HCT116 (cell line): Measurements from ENCODE around the gene CAMK2G. TPM values are rescaled to one million over a fixed set of nuclear protein-coding genes. Genes with fewer than 3 reads are reported as not detected.
A peak's percentile ranks its signal among the peaks of the same experiment; 100 is the strongest.

Source experiments
- ATAC-seq: fragments of 200-7000 bp; cut with Tn5 transposase; 2 replicates; pipeline ENCODE4 v1.9.1; 2020; ENCODE audit warnings: mild to moderate bottlenecking, moderate library complexity
- BruUV-seq: library from RNA; stranded (reverse); fragments of 400-500 nt; replicated peaks from 2 replicates; lab custom pipeline; 2021; lab: Mats Ljungman, UMichigan
- CTCF ChIA-PET: fragments of 300-600 bp; sonication (Branson Sonifier 250); formaldehyde crosslinking; loops from one replicate; lab custom pipeline; 2021; ENCODE audit warnings: antibody characterized with exemption; lab: Charles Lee
- POLR2A ChIA-PET: fragments of 300-600, 350-600 bp; sonication (Branson Sonifier 250); formaldehyde crosslinking; loops from one replicate; lab custom pipeline; 2021; ENCODE audit warnings: antibody characterized with exemption; lab: Charles Lee
- RAD21 ChIA-PET, 2 experiments: fragments of 300-600 bp; sonication (Branson Sonifier 250); formaldehyde crosslinking; loops; one replicate each; lab custom pipeline; 2023; ENCODE audit warnings: low total read pairs in 2 of 2; ENCODE audit not compliant: uncharacterized antibody in 2 of 2, unreplicated experiment in 2 of 2, low non-redundant PET in 1 of 2; lab: Charles Lee
- DNase-seq: peaks from one replicate; pipeline ENCODE4 v3.0.0-alpha.2; 2010; ENCODE audit warnings: low read depth, low spot score
- H2AFZ ChIP-seq: fragments of 200-600 bp; shearing (Covaris generic), sonication (generic); 2 replicates; pipeline ENCODE4 v1.6.1; 2017; ENCODE audit warnings: low read depth, mixed run types, mixed read lengths, antibody characterized with exemption, low read length; ENCODE audit not compliant: poor library complexity, severe bottlenecking
- H3K27ac ChIP-seq: 2 replicates; pipeline ENCODE4 v1.5.1; 2012; ENCODE audit warnings: low read depth, low read length
- H3K27me3 ChIP-seq: fragments of 200-600 bp; sonication (generic); 2 replicates; pipeline ENCODE4 v1.6.1; 2016; ENCODE audit warnings: mixed run types, low read length, mixed read lengths; ENCODE audit not compliant: insufficient read depth
- H3K36me3 ChIP-seq, 2 experiments: fragments of 200-500 bp in 1 of 2; fragments of 200-600 bp in 1 of 2; sonication (Bioruptor generic) in 1 of 2; sonication (generic) in 1 of 2; 2 replicates each; pipeline versions ENCODE4 v1.5.1 to v1.6.1; 2014 to 2016; ENCODE audit warnings: low read length in 2 of 2, inconsistent platforms in 1 of 2, mixed read lengths in 1 of 2, mixed run types in 1 of 2; ENCODE audit not compliant: insufficient read depth in 2 of 2, control insufficient read depth in 1 of 2
- H3K4me1 ChIP-seq, 2 experiments: fragments of 200-600 bp in 1 of 2; sonication (generic) in 1 of 2; 2 replicates each; pipeline versions ENCODE4 v1.5.1 to v1.6.1; 2012 to 2017; ENCODE audit warnings: low read length in 2 of 2, inconsistent platforms in 1 of 2, mild to moderate bottlenecking in 1 of 2, mixed read lengths in 1 of 2, mixed run types in 1 of 2, moderate library complexity in 1 of 2; ENCODE audit not compliant: insufficient read depth in 2 of 2, control insufficient read depth in 1 of 2
- H3K4me2 ChIP-seq: fragments of 200-600 bp; sonication (generic); 2 replicates; pipeline ENCODE4 v1.6.1; 2017; ENCODE audit warnings: mixed run types, low read length, mixed read lengths
- H3K4me3 ChIP-seq, 2 experiments: fragments of 200-600 bp in 1 of 2; sonication (generic) in 1 of 2; replicated peaks in 1 of 2; 2 replicates each; pipeline ENCODE4 v1.5.1; 2011 to 2016; ENCODE audit warnings: low read length in 2 of 2, control low read depth in 1 of 2, low read depth in 1 of 2, mild to moderate bottlenecking in 1 of 2, mixed read lengths in 1 of 2, mixed run types in 1 of 2
- H3K79me2 ChIP-seq: fragments of 200-600 bp; sonication (generic); 2 replicates; pipeline ENCODE4 v1.6.1; 2017; ENCODE audit warnings: mild to moderate bottlenecking, mixed run types, low read length, moderate library complexity, mixed read lengths; ENCODE audit not compliant: insufficient read depth
- H3K9ac ChIP-seq: fragments of 200-600 bp; sonication (generic); 2 replicates; pipeline ENCODE4 v1.6.1; 2016; ENCODE audit warnings: low read length, mixed read lengths
- H3K9me2 ChIP-seq: fragments of 200-600 bp; sonication (generic), shearing (Covaris generic); 2 replicates; pipeline ENCODE4 v1.6.1; 2017; ENCODE audit warnings: mixed run types, mild to moderate bottlenecking, moderate library complexity; ENCODE audit not compliant: insufficient read depth
- H3K9me3 ChIP-seq, 2 experiments: fragments of 200-500 bp in 1 of 2; fragments of 200-600 bp in 1 of 2; sonication (Bioruptor generic) in 1 of 2; sonication (generic) in 1 of 2; 2 replicates each; pipeline ENCODE4 v1.6.1; 2014 to 2017; ENCODE audit warnings: low read length in 2 of 2, mixed read lengths in 2 of 2, inconsistent platforms in 1 of 2, low read depth in 1 of 2, mild to moderate bottlenecking in 1 of 2, mixed run types in 1 of 2, moderate library complexity in 1 of 2; ENCODE audit not compliant: control insufficient read depth in 1 of 2, insufficient read depth in 1 of 2
- H4K20me1 ChIP-seq: fragments of 200-600 bp; sonication (generic), shearing (Covaris generic); 2 replicates; pipeline ENCODE4 v1.6.1; 2017; ENCODE audit warnings: mixed run types, mild to moderate bottlenecking, moderate library complexity; ENCODE audit not compliant: insufficient read depth
- CBX3 ChIP-seq: IDR thresholded peaks from 2 replicates; pipeline ENCODE4 v1.6.1; 2012; ENCODE audit warnings: low read depth
- CEBPB ChIP-seq: IDR thresholded peaks from 2 replicates; pipeline ENCODE4 v1.6.1; 2012; ENCODE audit warnings: low read depth
- EGR1 ChIP-seq: IDR thresholded peaks from 2 replicates; pipeline ENCODE4 v1.6.1; 2012; ENCODE audit warnings: low read depth
- EZH2 ChIP-seq: fragments of 200-600 bp; sonication (generic); IDR thresholded peaks from 2 replicates; pipeline ENCODE4 v1.6.1; 2017; ENCODE audit warnings: antibody characterized with exemption, mixed run types
- EZH2phosphoT487 ChIP-seq: fragments of 200-600 bp; IDR thresholded peaks from 2 replicates; pipeline ENCODE4 v1.6.1; 2018; ENCODE audit warnings: antibody characterized with exemption, borderline replicate concordance
- FOSL1 ChIP-seq: IDR thresholded peaks from 2 replicates; pipeline ENCODE4 v1.6.1; 2012; ENCODE audit warnings: low read depth
- JUND ChIP-seq: IDR thresholded peaks from 2 replicates; pipeline ENCODE4 v1.6.1; 2012
- POLR2A ChIP-seq: IDR thresholded peaks from 2 replicates; pipeline ENCODE4 v1.7.0; 2011; ENCODE audit warnings: borderline replicate concordance; ENCODE audit not compliant: insufficient read depth, insufficient read length; ENCODE audit errors: extremely low read depth
- RAD21 ChIP-seq: IDR thresholded peaks from 2 replicates; pipeline ENCODE4 v1.6.1; 2012; ENCODE audit warnings: low read depth, mild to moderate bottlenecking
- SRF ChIP-seq: IDR thresholded peaks from 2 replicates; pipeline ENCODE4 v1.6.1; 2012; ENCODE audit warnings: low read depth
- YY1 ChIP-seq: IDR thresholded peaks from 2 replicates; pipeline ENCODE4 v1.6.1; 2011; ENCODE audit warnings: low read length, low read depth, moderate library complexity, mild to moderate bottlenecking; ENCODE audit not compliant: insufficient replicate concordance; ENCODE audit errors: extremely low read depth
- ZFX ChIP-seq: fragments of 450-650 bp; IDR thresholded peaks from 2 replicates; pipeline ENCODE4 v1.6.1; 2017
- ZNF274 ChIP-seq: fragments of 200-500 bp; sonication (Bioruptor generic); IDR thresholded peaks from 2 replicates; pipeline ENCODE4 v1.6.1; 2014; ENCODE audit warnings: mild to moderate bottlenecking, low read depth, low read length, inconsistent platforms
- intact Hi-C: fragments of 100-400 bp; cut with micrococcal nuclease; formaldehyde crosslinking; loops from 2 replicates; pipeline ENCODE4 v1.10.0; 2022
- total RNA-seq: library from RNA; stranded (reverse); gene quantifications from one replicate; pipeline ENCODE4 v1.2.1, GENCODE V29; 2021; ENCODE audit not compliant: unreplicated experiment
- TF ChIP-seq, protein P1 (sequence below): IDR thresholded peaks from 2 replicates; pipeline ENCODE4 v1.6.1; 2012
- TF ChIP-seq, protein P2 (sequence below): IDR thresholded peaks from 2 replicates; pipeline ENCODE4 v1.6.1; 2012; ENCODE audit warnings: low read depth
- TF ChIP-seq, protein P3 (sequence below): IDR thresholded peaks from 2 replicates; pipeline ENCODE4 v1.6.1; 2012

Gene CAMK2G
- total RNA-seq, 1 experiment from 2014 or later = 28.3 TPM

DNA sequence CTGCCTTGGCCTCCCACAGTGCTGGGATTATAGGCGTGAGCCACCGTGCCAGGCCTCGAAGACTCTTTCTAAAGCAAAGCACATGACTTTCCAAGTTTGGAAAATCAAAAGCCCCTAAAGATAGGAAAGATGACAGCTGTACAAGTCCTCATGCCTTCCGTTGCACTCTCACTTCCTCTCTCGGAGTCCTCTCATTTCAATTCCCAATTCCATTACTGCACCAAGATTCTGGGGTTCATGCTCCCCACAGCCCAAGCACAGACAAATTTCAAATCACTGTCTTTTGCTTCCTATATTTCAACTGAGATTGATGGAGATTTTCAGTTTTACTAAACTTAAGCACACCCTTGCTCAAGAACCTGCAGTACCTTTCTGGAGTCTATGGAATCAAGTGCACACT lies 25.7 kb upstream of the CAMK2G start:
- no peak for ATAC-seq
- DNase-seq = no peak
- Histone ChIP-seq H3K27me3 (no peaks in the 10 kb centered on the region), H3K79me2 (no peaks in the 10 kb centered on the region), H3K4me1 (peaks cover 31 to 53% of the 10 kb centered on the region in 2 experiments), H3K9me3 (no peaks in the 10 kb centered on the region), H3K9ac (no peak overlapping the region), H3K4me2 (peak overlapping the region; percentile 61; the same call in 1 of the 2 replicates), H3K27ac (peak overlapping the region; percentile 61; the same call in 1 of the 2 replicates), H3K4me3 (no peak overlapping the region), H4K20me1 (no peaks in the 10 kb centered on the region), H2AFZ (no peak overlapping the region), H3K36me3 (no peaks in the 10 kb centered on the region), H3K9me2 (no peaks in the 10 kb centered on the region)
- ChIA-PET CTCF (interaction anchor here (1.1 to 1.9 kb wide), 2 partner anchors 12 to 14 kb away, joined by 9 to 10 read pairs; no protein-coding TSS in a partner anchor), RAD21 (interaction anchor here (0.6 to 0.7 kb wide), 2 partner anchors 9 to 14 kb away, joined by 3 read pairs; no protein-coding TSS in a partner anchor), POLR2A (interaction anchor here (0.6 to 3.5 kb wide), 6 partner anchors 8 to 94 kb away, joined by 3 to 32 read pairs (median 5); no protein-coding TSS in a partner anchor)
- no TSS peak for BruUV-seq
- intact Hi-C loops = no loop called here
- TF ChIP-seq YY1 = no peak
- no peak for TF ChIP-seq CBX3
- TF ChIP-seq, protein P1, sequence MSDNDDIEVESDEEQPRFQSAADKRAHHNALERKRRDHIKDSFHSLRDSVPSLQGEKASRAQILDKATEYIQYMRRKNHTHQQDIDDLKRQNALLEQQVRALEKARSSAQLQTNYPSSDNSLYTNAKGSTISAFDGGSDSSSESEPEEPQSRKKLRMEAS = no peak
- no peak for TF ChIP-seq FOSL1
- no peak for TF ChIP-seq SRF
- no peak for TF ChIP-seq CEBPB
- TF ChIP-seq RAD21 = no peak
- TF ChIP-seq EZH2 = no peak
- TF ChIP-seq ZFX = no peak
- TF ChIP-seq, protein P2, sequence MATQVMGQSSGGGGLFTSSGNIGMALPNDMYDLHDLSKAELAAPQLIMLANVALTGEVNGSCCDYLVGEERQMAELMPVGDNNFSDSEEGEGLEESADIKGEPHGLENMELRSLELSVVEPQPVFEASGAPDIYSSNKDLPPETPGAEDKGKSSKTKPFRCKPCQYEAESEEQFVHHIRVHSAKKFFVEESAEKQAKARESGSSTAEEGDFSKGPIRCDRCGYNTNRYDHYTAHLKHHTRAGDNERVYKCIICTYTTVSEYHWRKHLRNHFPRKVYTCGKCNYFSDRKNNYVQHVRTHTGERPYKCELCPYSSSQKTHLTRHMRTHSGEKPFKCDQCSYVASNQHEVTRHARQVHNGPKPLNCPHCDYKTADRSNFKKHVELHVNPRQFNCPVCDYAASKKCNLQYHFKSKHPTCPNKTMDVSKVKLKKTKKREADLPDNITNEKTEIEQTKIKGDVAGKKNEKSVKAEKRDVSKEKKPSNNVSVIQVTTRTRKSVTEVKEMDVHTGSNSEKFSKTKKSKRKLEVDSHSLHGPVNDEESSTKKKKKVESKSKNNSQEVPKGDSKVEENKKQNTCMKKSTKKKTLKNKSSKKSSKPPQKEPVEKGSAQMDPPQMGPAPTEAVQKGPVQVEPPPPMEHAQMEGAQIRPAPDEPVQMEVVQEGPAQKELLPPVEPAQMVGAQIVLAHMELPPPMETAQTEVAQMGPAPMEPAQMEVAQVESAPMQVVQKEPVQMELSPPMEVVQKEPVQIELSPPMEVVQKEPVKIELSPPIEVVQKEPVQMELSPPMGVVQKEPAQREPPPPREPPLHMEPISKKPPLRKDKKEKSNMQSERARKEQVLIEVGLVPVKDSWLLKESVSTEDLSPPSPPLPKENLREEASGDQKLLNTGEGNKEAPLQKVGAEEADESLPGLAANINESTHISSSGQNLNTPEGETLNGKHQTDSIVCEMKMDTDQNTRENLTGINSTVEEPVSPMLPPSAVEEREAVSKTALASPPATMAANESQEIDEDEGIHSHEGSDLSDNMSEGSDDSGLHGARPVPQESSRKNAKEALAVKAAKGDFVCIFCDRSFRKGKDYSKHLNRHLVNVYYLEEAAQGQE = no peak
- no peak for TF ChIP-seq EZH2phosphoT487
- TF ChIP-seq, protein P3, sequence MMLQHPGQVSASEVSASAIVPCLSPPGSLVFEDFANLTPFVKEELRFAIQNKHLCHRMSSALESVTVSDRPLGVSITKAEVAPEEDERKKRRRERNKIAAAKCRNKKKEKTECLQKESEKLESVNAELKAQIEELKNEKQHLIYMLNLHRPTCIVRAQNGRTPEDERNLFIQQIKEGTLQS = no peak
- TF ChIP-seq EGR1 = no peak
- TF ChIP-seq ZNF274 = no peak
- no peak for TF ChIP-seq JUND
- no peak for TF ChIP-seq POLR2A
